Stimulated activated CD4-positive, alpha-beta T cell treated with anti-CD3 and anti-CD28 coated beads, Interleukin-15, amount 100 ng/mL, for 48 hours (primary cell): ENCODE data around the gene CYP1A2.

Source experiments
- DNase-seq, 2 donors: peaks; one replicate each; pipeline ENCODE4 v3.0.0-alpha.2; 2020; ENCODE audit warnings: low read depth in 2 of 2

CYP1A2 gene

GRCh38 chr15:74788683-74789151 lies 40.1 kb downstream of the CYP1A2 start:
- no peak for DNase-seq

- no peak for DNase-seq
These were observed 40.6 kb downstream of the CYP1A2 start for GRCh38 chr15:74789171-74789631.

GRCh38 chr15:74789741-74790079 lies 41.1 kb downstream of the CYP1A2 start:
- DNase-seq = no peak

- DNase-seq = no peak
These were observed 41.7 kb downstream of the CYP1A2 start for GRCh38 chr15:74790080-74790916.

GRCh38 chr15:74791007-74791406 lies 42.4 kb downstream of the CYP1A2 start:
- no peak for DNase-seq

GRCh38 chr15:74791667-74792066 lies 43.0 kb downstream of the CYP1A2 start:
- DNase-seq = no peak

GRCh38 chr15:74792227-74793016 lies 43.8 kb downstream of the CYP1A2 start:
- DNase-seq = no peak

- DNase-seq = no peak
These were observed 44.7 kb downstream of the CYP1A2 start for GRCh38 chr15:74793135-74794028.

- DNase-seq = no peak
These were observed 45.8 kb downstream of the CYP1A2 start for GRCh38 chr15:74794248-74794969.

GRCh38 chr15:74794970-74795349 lies 46.3 kb downstream of the CYP1A2 start:
- no peak for DNase-seq

GRCh38 chr15:74795966-74796625 lies 47.5 kb downstream of the CYP1A2 start:
- DNase-seq = no peak

- no peak for DNase-seq
These were observed 50.0 kb downstream of the CYP1A2 start for GRCh38 chr15:74798388-74799254.

- DNase-seq = no peak
These were observed 50.7 kb downstream of the CYP1A2 start for GRCh38 chr15:74799255-74799855.

GRCh38 chr15:74799856-74800558 lies 51.4 kb downstream of the CYP1A2 start:
- DNase-seq = peak; percentile 73 to 81

- DNase-seq = no peak
These were observed 52.0 kb downstream of the CYP1A2 start for GRCh38 chr15:74800559-74801094.

GRCh38 chr15:74801311-74801997 lies 52.8 kb downstream of the CYP1A2 start:
- DNase-seq = no peak

- DNase-seq = no peak
These were observed 53.6 kb downstream of the CYP1A2 start for GRCh38 chr15:74802290-74802689.
